ENCODE results near the gene P2RX3. TPM values are rescaled to one million over a fixed set of nuclear protein-coding genes. Genes with fewer than 3 reads are reported as not detected.

The P2RX3 gene
- total and polyA plus RNA-seq, 10 donors, result not detected

- peak overlapping the region in 4 of 8 donors; percentile 10 to 81 (median 36) for H3K4me3 ChIP-seq
- peaks cover 18 to 91% (median 52%) of the 10 kb centered on the region in 6 donors for H3K4me1 ChIP-seq
- TF ChIP-seq POLR2AphosphoS5 (IDR thresholded peaks at IDR 0.05) (no peak), POLR2A (IDR thresholded peaks at IDR 0.05) (no peak)
- TF ChIP-seq, protein P1, sequence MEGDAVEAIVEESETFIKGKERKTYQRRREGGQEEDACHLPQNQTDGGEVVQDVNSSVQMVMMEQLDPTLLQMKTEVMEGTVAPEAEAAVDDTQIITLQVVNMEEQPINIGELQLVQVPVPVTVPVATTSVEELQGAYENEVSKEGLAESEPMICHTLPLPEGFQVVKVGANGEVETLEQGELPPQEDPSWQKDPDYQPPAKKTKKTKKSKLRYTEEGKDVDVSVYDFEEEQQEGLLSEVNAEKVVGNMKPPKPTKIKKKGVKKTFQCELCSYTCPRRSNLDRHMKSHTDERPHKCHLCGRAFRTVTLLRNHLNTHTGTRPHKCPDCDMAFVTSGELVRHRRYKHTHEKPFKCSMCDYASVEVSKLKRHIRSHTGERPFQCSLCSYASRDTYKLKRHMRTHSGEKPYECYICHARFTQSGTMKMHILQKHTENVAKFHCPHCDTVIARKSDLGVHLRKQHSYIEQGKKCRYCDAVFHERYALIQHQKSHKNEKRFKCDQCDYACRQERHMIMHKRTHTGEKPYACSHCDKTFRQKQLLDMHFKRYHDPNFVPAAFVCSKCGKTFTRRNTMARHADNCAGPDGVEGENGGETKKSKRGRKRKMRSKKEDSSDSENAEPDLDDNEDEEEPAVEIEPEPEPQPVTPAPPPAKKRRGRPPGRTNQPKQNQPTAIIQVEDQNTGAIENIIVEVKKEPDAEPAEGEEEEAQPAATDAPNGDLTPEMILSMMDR (IDR thresholded peaks at IDR 0.05 in 8 of 11, conservative IDR thresholded peaks at IDR 0.05 in 3 of 11), result no peak
- H3K9me3 ChIP-seq, result no peaks in the 10 kb centered on the region
- H3K27me3 ChIP-seq (replicated peaks in 1 of 7), result no peaks in the 10 kb centered on the region
- H3K27ac ChIP-seq, result peak overlapping the region in 7 of 8 donors; percentile 54 to 96 (median 93)
- intact Hi-C loops (cut with DNase I; ENCODE audit: low total_unique reads), result no loop called here
- DNase-seq, result no peak
- peaks cover 0 to 44% (median 6%) of the 10 kb centered on the region in 6 donors for H3K36me3 ChIP-seq
- WGBS, 5 donors, result 54 to 74% (median 60%) methylated on average over 6 of the region's 6 CpGs
Measured at GRCh38 chr11:57321388-57322255, 16.5 kb upstream of the P2RX3 start.

DNA sequence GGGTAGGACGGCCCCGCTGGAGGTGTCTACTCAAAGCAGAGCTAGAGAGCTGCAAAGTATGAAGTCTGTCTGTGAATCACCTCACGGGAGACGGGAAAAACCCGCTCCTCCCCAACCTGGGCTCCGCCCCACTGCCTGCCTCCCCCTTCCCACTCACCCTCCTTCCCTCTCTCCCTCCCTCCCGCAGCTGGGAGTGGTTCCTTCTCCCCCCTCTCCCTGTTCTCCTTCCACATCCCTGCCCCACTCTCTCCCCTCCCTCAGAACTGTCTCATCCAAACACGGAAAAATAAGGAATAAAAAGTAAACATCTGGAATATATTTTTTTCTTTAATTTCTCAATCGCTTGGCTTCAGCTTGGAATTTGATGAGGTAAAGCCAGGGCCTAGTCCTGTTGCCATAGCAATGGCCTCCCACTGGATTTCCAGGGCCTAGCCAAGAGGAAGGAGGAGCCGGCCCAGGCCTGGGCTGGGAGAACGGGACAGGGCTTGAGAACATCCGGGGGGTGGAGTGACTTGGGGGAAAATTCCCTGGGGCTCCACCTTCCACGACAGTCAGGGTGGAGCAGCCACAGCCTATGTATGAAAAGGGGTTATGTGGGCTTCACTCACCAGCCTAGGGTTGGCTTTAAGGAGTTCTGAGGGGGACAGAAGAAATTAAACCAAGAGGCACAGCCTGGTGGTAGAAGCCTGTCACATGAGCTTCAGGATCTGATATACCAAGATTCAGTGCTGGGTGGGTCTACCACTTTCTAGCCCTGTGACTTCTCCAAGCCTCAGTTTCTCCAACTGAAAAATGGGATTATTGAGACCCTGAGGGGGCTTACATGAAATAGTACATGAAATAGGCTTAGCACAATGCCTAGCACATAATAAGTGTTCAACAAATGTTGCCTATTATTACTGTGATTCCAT is 15.6 kb upstream of the P2RX3 start:
- Histone ChIP-seq H3K9me3 (no peaks in the 10 kb centered on the region), H3K4me3 (peak overlapping the region in 5 of 8 donors; percentile 60 to 90 (median 75)), H3K36me3 (peaks cover 0 to 44% (median 13%) of the 10 kb centered on the region in 6 donors), H3K27ac (peak overlapping the region; percentile 40 to 96 (median 92)), H3K4me1 (peaks cover 15 to 87% (median 51%) of the 10 kb centered on the region in 6 donors), H3K27me3 (replicated peaks in 1 of 7) (no peaks in the 10 kb centered on the region)
- intact Hi-C loops (cut with DNase I; ENCODE audit: low total_unique reads), result no loop called here
- no peak for DNase-seq
- TF ChIP-seq, protein P1 (IDR thresholded peaks at IDR 0.05 in 8 of 11, conservative IDR thresholded peaks at IDR 0.05 in 3 of 11), result no peak
- TF ChIP-seq POLR2AphosphoS5 (IDR thresholded peaks at IDR 0.05), result peak in 2 of 3 donors; percentile 33 to 62
- 34 to 64% (median 53%) methylated on average over 12 to 13 of the region's 13 CpGs for WGBS, 5 donors

DNA sequence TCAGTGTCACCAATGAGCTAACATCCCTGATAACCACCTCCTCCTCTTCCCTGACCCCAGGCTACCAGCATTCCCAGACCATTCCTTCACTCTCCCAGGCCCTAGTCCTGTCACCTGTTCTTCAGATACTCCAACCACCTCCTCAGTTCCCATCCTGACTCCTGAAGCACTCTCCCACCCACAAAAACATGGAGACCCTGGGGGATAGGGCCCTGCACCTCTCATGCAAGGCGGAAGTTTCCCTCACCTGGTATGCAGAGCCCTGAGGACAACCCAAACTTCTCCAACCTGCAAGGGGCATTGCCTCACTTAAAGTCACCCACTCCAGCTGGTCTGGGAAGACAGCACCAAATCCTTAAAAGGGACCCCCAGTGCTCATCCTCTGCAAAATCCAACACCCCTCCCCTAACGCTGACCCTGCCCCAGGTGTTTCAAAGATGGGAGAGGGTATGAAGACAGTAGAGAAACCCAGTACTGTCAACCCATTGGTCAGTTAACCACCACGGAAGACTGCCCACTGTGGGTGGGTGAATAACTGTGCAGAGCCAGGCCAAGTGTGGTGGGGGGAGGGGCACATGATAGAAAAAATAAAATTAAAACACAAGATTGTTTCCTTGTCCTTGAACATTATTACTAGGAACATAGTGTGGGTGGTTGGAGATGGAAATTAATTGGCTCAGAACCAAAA is 14.8 kb upstream of the P2RX3 start:
- H3K4me3 ChIP-seq, result peak overlapping the region; percentile 56 to 90 (median 70)

More for the DNA sequence above, 14.8 kb upstream of the P2RX3 start:
- intact Hi-C loops (cut with DNase I; ENCODE audit: low total_unique reads), result no loop called here
- H3K27ac ChIP-seq, result peak overlapping the region; percentile 40 to 96 (median 92)
- WGBS, 5 donors, result 73 to 90% (median 83%) methylated on average over 3 of the region's 3 CpGs
- peaks cover 10 to 79% (median 47%) of the 10 kb centered on the region in 6 donors for H3K4me1 ChIP-seq
- H3K9me3 ChIP-seq, result no peaks in the 10 kb centered on the region
- no peaks in the 10 kb centered on the region for H3K27me3 ChIP-seq (replicated peaks in 1 of 7)
- H3K36me3 ChIP-seq, result peaks cover 0 to 44% (median 19%) of the 10 kb centered on the region in 6 donors
- TF ChIP-seq POLR2AphosphoS5 (IDR thresholded peaks at IDR 0.05) (no peak), POLR2A (IDR thresholded peaks at IDR 0.05) (no peak)
- TF ChIP-seq, protein P1 (IDR thresholded peaks at IDR 0.05 in 8 of 11, conservative IDR thresholded peaks at IDR 0.05 in 3 of 11), result no peak
- DNase-seq, result no peak

Data from spleen (tissue), 11 donors.